Measurements from ENCODE around the gene ATP10A.

Gene ATP10A

GRCh38 chr15:25852661-25853524, 10.2 kb downstream of the ATP10A start:
- no peak overlapping the region for H3K4me3 ChIP-seq (ENCODE audit: low read length)
- no peak overlapping the region for H3K9ac ChIP-seq (ENCODE audit: low read depth, low read length)
- H3K9me3 ChIP-seq (ENCODE audit: insufficient read depth, low read depth, low read length) = no peaks in the 10 kb centered on the region
- no peak overlapping the region for H3K27ac ChIP-seq (ENCODE audit: low read depth, low read length)
- WGBS = 46% methylated on average over 3 of the region's 4 CpGs
- H3K4me1 ChIP-seq (ENCODE audit: insufficient read depth, low read length) = peaks cover 40% of the 10 kb centered on the region
- no peaks in the 10 kb centered on the region for H3K36me3 ChIP-seq (ENCODE audit: insufficient read depth, low read length)
- H3K27me3 ChIP-seq (ENCODE audit: insufficient read depth, low read length) = no peaks in the 10 kb centered on the region

DNA sequence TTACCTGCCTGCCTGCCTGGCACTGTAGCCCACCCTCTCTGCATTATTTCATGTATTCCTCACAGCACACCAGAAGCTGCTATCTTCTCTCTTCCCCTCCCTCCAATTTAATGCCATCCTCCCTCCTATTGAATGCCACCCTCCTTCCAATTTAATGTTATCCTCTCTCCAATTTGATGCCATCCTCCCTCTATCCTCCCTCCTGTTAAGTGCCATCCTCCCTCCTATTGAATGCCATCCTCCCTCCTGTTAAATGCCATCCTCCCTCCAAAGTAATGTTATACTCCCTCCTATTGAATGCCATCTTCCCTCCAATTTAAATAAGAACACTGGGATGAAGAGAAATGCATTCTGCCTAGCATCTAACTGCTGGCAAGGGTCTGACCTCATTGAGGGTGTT, 11.1 kb downstream of the ATP10A start:
- no peaks in the 10 kb centered on the region for H3K27me3 ChIP-seq (ENCODE audit: insufficient read depth, low read length)
- no peak overlapping the region for H3K4me3 ChIP-seq (ENCODE audit: low read length)
- no peaks in the 10 kb centered on the region for H3K36me3 ChIP-seq (ENCODE audit: insufficient read depth, low read length)
- H3K27ac ChIP-seq (ENCODE audit: low read depth, low read length) = no peak overlapping the region
- no peak overlapping the region for H3K9ac ChIP-seq (ENCODE audit: low read depth, low read length)
- H3K9me3 ChIP-seq (ENCODE audit: insufficient read depth, low read depth, low read length) = no peaks in the 10 kb centered on the region
- peaks cover 40% of the 10 kb centered on the region for H3K4me1 ChIP-seq (ENCODE audit: insufficient read depth, low read length)

GRCh38 chr15:25850154-25851111, 12.7 kb downstream of the ATP10A start:
- Histone ChIP-seq H3K4me3 (ENCODE audit: low read length) (peak overlapping the region; percentile 67), H3K36me3 (ENCODE audit: insufficient read depth, low read length) (no peaks in the 10 kb centered on the region), H3K27ac (ENCODE audit: low read depth, low read length) (peak overlapping the region; percentile 56; the same call in 1 of the 2 replicates), H3K9ac (ENCODE audit: low read depth, low read length) (peak overlapping the region; percentile 61), H3K9me3 (ENCODE audit: insufficient read depth, low read depth, low read length) (no peaks in the 10 kb centered on the region), H3K4me1 (ENCODE audit: insufficient read depth, low read length) (peaks cover 40% of the 10 kb centered on the region), H3K27me3 (ENCODE audit: insufficient read depth, low read length) (no peaks in the 10 kb centered on the region)
- 12% methylated on average over 35 of the region's 36 CpGs for WGBS

GRCh38 chr15:25849157-25849921, 13.8 kb downstream of the ATP10A start:
- Histone ChIP-seq H3K4me3 (ENCODE audit: low read length) (no peak overlapping the region), H3K36me3 (ENCODE audit: insufficient read depth, low read length) (no peaks in the 10 kb centered on the region), H3K27me3 (ENCODE audit: insufficient read depth, low read length) (no peaks in the 10 kb centered on the region), H3K27ac (ENCODE audit: low read depth, low read length) (no peak overlapping the region), H3K9ac (ENCODE audit: low read depth, low read length) (no peak overlapping the region), H3K9me3 (ENCODE audit: insufficient read depth, low read depth, low read length) (no peaks in the 10 kb centered on the region), H3K4me1 (ENCODE audit: insufficient read depth, low read length) (peaks cover 42% of the 10 kb centered on the region)
- 45% methylated on average over 11 of the region's 11 CpGs for WGBS

DNA sequence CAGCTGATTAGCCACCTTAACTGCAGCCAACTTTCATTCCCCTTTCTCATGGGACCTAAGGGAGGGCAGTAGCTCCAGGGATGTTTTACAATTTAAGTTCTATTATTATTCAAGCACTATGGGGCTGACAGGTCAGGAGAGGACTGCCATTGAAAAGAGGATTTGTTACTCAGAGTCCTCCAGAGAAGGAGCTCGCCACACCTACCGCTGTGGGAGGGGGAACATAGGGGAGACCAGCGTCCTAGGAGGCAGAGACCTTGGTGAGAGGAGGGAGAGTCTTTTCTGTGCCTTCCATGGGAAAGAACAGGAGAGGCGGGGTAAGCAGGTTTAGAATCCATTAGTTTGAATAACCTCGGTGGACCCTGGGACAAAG, 14.4 kb downstream of the ATP10A start:
- Histone ChIP-seq H3K9ac (ENCODE audit: low read depth, low read length) (no peak overlapping the region), H3K27ac (ENCODE audit: low read depth, low read length) (no peak overlapping the region), H3K4me3 (ENCODE audit: low read length) (no peak overlapping the region), H3K9me3 (ENCODE audit: insufficient read depth, low read depth, low read length) (no peaks in the 10 kb centered on the region), H3K36me3 (ENCODE audit: insufficient read depth, low read length) (no peaks in the 10 kb centered on the region), H3K4me1 (ENCODE audit: insufficient read depth, low read length) (peaks cover 42% of the 10 kb centered on the region), H3K27me3 (ENCODE audit: insufficient read depth, low read length) (no peaks in the 10 kb centered on the region)
- 17% methylated on average over 5 of the region's 5 CpGs for WGBS

DNA sequence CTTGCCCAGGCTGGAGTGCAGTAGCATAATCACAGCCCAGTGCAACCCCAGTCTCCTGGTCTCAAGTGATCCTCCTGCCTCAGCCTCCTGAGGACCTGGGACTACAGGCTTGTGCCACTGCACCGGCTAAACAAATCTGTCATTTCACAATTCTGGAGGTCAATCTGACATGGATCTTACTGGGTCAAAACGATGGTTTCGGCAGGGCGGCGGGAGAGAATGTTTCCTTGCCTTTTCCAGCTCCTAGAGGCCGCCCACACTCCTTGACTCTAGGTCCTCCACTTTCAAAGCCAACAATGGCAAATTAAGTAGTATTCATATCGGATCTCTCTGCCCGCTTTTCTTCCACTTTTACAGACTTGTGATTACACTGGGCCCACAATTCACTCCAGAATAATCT, 14.8 kb downstream of the ATP10A start:
- WGBS = 84% methylated on average over 8 of the region's 8 CpGs
- Histone ChIP-seq H3K27ac (ENCODE audit: low read depth, low read length) (no peak overlapping the region), H3K4me1 (ENCODE audit: insufficient read depth, low read length) (peaks cover 40% of the 10 kb centered on the region), H3K9ac (ENCODE audit: low read depth, low read length) (no peak overlapping the region), H3K9me3 (ENCODE audit: insufficient read depth, low read depth, low read length) (no peaks in the 10 kb centered on the region), H3K36me3 (ENCODE audit: insufficient read depth, low read length) (no peaks in the 10 kb centered on the region), H3K27me3 (ENCODE audit: insufficient read depth, low read length) (no peaks in the 10 kb centered on the region), H3K4me3 (ENCODE audit: low read length) (no peak overlapping the region)

- Histone ChIP-seq H3K36me3 (ENCODE audit: insufficient read depth, low read length) (no peaks in the 10 kb centered on the region), H3K9ac (ENCODE audit: low read depth, low read length) (no peak overlapping the region), H3K4me3 (ENCODE audit: low read length) (no peak overlapping the region), H3K9me3 (ENCODE audit: insufficient read depth, low read depth, low read length) (no peaks in the 10 kb centered on the region), H3K27me3 (ENCODE audit: insufficient read depth, low read length) (no peaks in the 10 kb centered on the region), H3K4me1 (ENCODE audit: insufficient read depth, low read length) (peaks cover 28% of the 10 kb centered on the region), H3K27ac (ENCODE audit: low read depth, low read length) (no peak overlapping the region)
- 70% methylated on average over 2 of the region's 2 CpGs for WGBS
Observed at GRCh38 chr15:25847051-25847450, 16.1 kb downstream of the ATP10A start.

GRCh38 chr15:25846377-25846776, 16.8 kb downstream of the ATP10A start:
- no peaks in the 10 kb centered on the region for H3K36me3 ChIP-seq (ENCODE audit: insufficient read depth, low read length)
- H3K9ac ChIP-seq (ENCODE audit: low read depth, low read length) = no peak overlapping the region
- no peaks in the 10 kb centered on the region for H3K27me3 ChIP-seq (ENCODE audit: insufficient read depth, low read length)
- WGBS = 85% methylated on average over 7 of the region's 7 CpGs
- H3K9me3 ChIP-seq (ENCODE audit: insufficient read depth, low read depth, low read length) = no peaks in the 10 kb centered on the region
- H3K27ac ChIP-seq (ENCODE audit: low read depth, low read length) = no peak overlapping the region
- H3K4me3 ChIP-seq (ENCODE audit: low read length) = no peak overlapping the region
- H3K4me1 ChIP-seq (ENCODE audit: insufficient read depth, low read length) = peaks cover 28% of the 10 kb centered on the region

GRCh38 chr15:25844981-25845680, 18.0 kb downstream of the ATP10A start:
- WGBS = 78% methylated on average over 12 of the region's 14 CpGs
- no peak overlapping the region for H3K9ac ChIP-seq (ENCODE audit: low read depth, low read length)

DNA sequence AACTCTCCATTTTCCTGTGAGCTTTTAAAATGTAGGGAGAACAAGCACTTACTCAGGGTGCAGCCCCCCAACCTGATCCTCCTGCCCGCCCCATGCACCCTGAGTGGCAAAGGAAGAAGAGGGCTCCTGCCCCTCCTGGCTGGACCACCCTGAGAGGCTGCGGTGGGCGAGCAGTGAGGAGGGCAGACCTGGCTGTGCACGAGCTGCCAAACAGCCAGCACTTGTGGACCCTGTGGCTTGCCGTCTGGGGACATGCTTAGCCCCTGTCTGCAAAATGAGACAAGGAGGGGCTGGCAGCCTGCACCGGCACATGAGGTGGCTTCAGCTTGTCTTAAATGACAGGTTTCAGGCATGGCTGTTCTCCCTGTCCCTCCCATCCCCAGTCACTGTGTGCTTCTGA, 18.6 kb downstream of the ATP10A start:
- Histone ChIP-seq H3K27me3 (ENCODE audit: insufficient read depth, low read length) (no peaks in the 10 kb centered on the region), H3K4me3 (ENCODE audit: low read length) (no peak overlapping the region), H3K9ac (ENCODE audit: low read depth, low read length) (no peak overlapping the region), H3K4me1 (ENCODE audit: insufficient read depth, low read length) (peaks cover 14% of the 10 kb centered on the region), H3K36me3 (ENCODE audit: insufficient read depth, low read length) (no peaks in the 10 kb centered on the region), H3K27ac (ENCODE audit: low read depth, low read length) (no peak overlapping the region), H3K9me3 (ENCODE audit: insufficient read depth, low read depth, low read length) (no peaks in the 10 kb centered on the region)
- 88% methylated on average over 6 of the region's 6 CpGs for WGBS

More at GRCh38 chr15:25844981-25845680, 18.0 kb downstream of the ATP10A start:
- Histone ChIP-seq H3K9me3 (ENCODE audit: insufficient read depth, low read depth, low read length) (no peaks in the 10 kb centered on the region), H3K27ac (ENCODE audit: low read depth, low read length) (no peak overlapping the region), H3K27me3 (ENCODE audit: insufficient read depth, low read length) (no peaks in the 10 kb centered on the region), H3K4me3 (ENCODE audit: low read length) (no peak overlapping the region), H3K4me1 (ENCODE audit: insufficient read depth, low read length) (peaks cover 20% of the 10 kb centered on the region), H3K36me3 (ENCODE audit: insufficient read depth, low read length) (no peaks in the 10 kb centered on the region)

Data from HUES64 (cell line).